Psoas muscle (tissue), 8 donors: ENCODE measurements around the gene CPTP. TPM values are rescaled to one million over a fixed set of nuclear protein-coding genes. Genes with fewer than 3 reads are reported as not detected.
A peak's percentile ranks its signal among the peaks of the same experiment; 100 is the strongest.

ENCODE experiments used
- ATAC-seq, 4 donors: fragments of 200-7000 bp; cut with Tn5 transposase; one replicate each; pipeline ENCODE4 v1.9.1; 2020; ENCODE audit warnings: moderate library complexity in 3 of 4, mild to moderate bottlenecking in 2 of 4
- DNase-seq, 2 donors: peaks; one replicate each; pipeline ENCODE4 v3.0.0-alpha.2; 2020
- H3K27ac ChIP-seq: fragments of 200-600 bp; one replicate; pipeline ENCODE4 v1.8.0; 2022
- H3K27me3 ChIP-seq, 3 donors: fragments of 200-600 bp in 1 of 3; one replicate each; pipeline versions ENCODE4 v1.6.1 to v1.8.0; 2013 to 2022; ENCODE audit warnings: low read length in 2 of 3, mild to moderate bottlenecking in 2 of 3, moderate library complexity in 1 of 3; ENCODE audit not compliant: insufficient read depth in 3 of 3
- H3K36me3 ChIP-seq, 2 donors: fragments of 200-600 bp in 1 of 2; one replicate each; pipeline versions ENCODE4 v1.6.1 to v1.8.0; 2013 to 2022; ENCODE audit warnings: low read depth in 1 of 2, mild to moderate bottlenecking in 1 of 2, moderate library complexity in 1 of 2; ENCODE audit not compliant: insufficient read depth in 1 of 2
- H3K4me1 ChIP-seq: fragments of 200-600 bp; one replicate; pipeline ENCODE4 v1.8.0; 2022
- H3K4me3 ChIP-seq: fragments of 200-600 bp; one replicate; pipeline ENCODE4 v1.8.0; 2022; ENCODE audit warnings: mild to moderate bottlenecking
- H3K9me3 ChIP-seq: fragments of 200-600 bp; one replicate; pipeline ENCODE4 v1.8.0; 2022
- CTCF ChIP-seq: fragments of 200-600 bp; IDR thresholded peaks from one replicate; pipeline ENCODE4 v1.8.0; 2022; ENCODE audit warnings: antibody characterized with exemption
- WGBS, 3 donors: extraction: QIAGEN DNeasy Blood & Tissue Kit; methylation state at CpG; one replicate each; pipeline versions ENCODE4 v1.1.6 to v1.1.7; 2013; 5-methylcytosine and 5-hydroxymethylcytosine counted together
- intact Hi-C, 2 donors: fragments of 100-400 bp; cut with DNase I; formaldehyde crosslinking; loops; one replicate each; pipeline versions ENCODE4 v1.11.0 to v1.14.2; 2022
- polyA plus RNA-seq, 3 donors: library from polyadenylated mRNA; stranded (reverse); fragments of 200-250 nt; gene quantifications; one replicate each; pipeline ENCODE4 v1.2.3, GENCODE V29; 2013
- total RNA-seq, 4 donors: library from RNA; stranded (reverse); fragmentation: NEBNext Ultra II Directional in 2 of 4; extraction: Animal tissue kit (Norgen Biotek cat#: 25700) in 2 of 4; gene quantifications; one replicate each; pipeline versions ENCODE4 v1.2.1 to v1.2.4, GENCODE V29; 2021 to 2023
- donor health status: healthy with polysubstance abuse.
- donor health status: DM: no; HTN: no; CAD: no; lungs with moderate emphysema.
- donor health status: Bipolar disorder and iron deficiency.
- donor health status: healthy.
- donor health status: DM: yes; HTN: yes; CAD: no.
- donor health status: DM: no; HTN: no; CAD: no.
- donor health status: DM: no; HTN: no; CAD: no.
- donor health status: DM: yes; HTN: yes; CAD: no.

The CPTP gene
- total and polyA plus RNA-seq, 7 donors = 18.2 to 39.5 (median 31.3) TPM

GRCh38 chr1:1319646-1319941 is 5.0 kb upstream of the CPTP start:
- TF ChIP-seq CTCF = no peak
- no peaks in the 10 kb centered on the region for H3K27me3 ChIP-seq
- no peak overlapping the region for H3K4me3 ChIP-seq
- H3K9me3 ChIP-seq = no peaks in the 10 kb centered on the region
- DNase-seq = no peak
- peaks cover under 1 to 51% of the 10 kb centered on the region in 2 donors for H3K36me3 ChIP-seq
- no peak for ATAC-seq
- 87 to 91% (median 91%) methylated on average over 13 of the region's 13 CpGs for WGBS, 3 donors
- H3K27ac ChIP-seq = no peak overlapping the region
- intact Hi-C loops = no loop called here
- peaks cover 50% of the 10 kb centered on the region for H3K4me1 ChIP-seq

- Histone ChIP-seq H3K4me1 (peaks cover 56% of the 10 kb centered on the region), H3K36me3 (peaks cover 0 to 42% of the 10 kb centered on the region in 2 donors), H3K27me3 (no peaks in the 10 kb centered on the region), H3K9me3 (no peaks in the 10 kb centered on the region), H3K27ac (peak overlapping the region; percentile 30), H3K4me3 (no peak overlapping the region)
- no peak for DNase-seq
- WGBS, 3 donors = 61 to 64% (median 61%) methylated on average over 23 of the region's 23 CpGs
- no peak for ATAC-seq
- intact Hi-C loops = no loop called here
- no peak for TF ChIP-seq CTCF
Observed at GRCh38 chr1:1320666-1321448, 3.7 kb upstream of the CPTP start.

- no peaks in the 10 kb centered on the region for H3K27me3 ChIP-seq
- H3K36me3 ChIP-seq = peaks cover 0 to 37% of the 10 kb centered on the region in 2 donors
- WGBS, 3 donors = 64 to 87% (median 72%) methylated on average over 7 to 8 of the region's 8 CpGs
- ATAC-seq (no peak), DNase-seq (no peak)
- intact Hi-C loops = no loop called here
- no peaks in the 10 kb centered on the region for H3K9me3 ChIP-seq
- H3K4me1 ChIP-seq = peaks cover 62% of the 10 kb centered on the region
- H3K4me3 ChIP-seq = no peak overlapping the region
- no peak for TF ChIP-seq CTCF
- H3K27ac ChIP-seq = peak overlapping the region; percentile 30
Observed at GRCh38 chr1:1321477-1321876, 3.1 kb upstream of the CPTP start.

- DNase-seq (no peak), ATAC-seq (no peak)
- Histone ChIP-seq H3K36me3 (peaks cover 0 to 37% of the 10 kb centered on the region in 2 donors), H3K27me3 (no peaks in the 10 kb centered on the region), H3K4me1 (peaks cover 66% of the 10 kb centered on the region), H3K9me3 (no peaks in the 10 kb centered on the region), H3K4me3 (peak overlapping the region; percentile 28), H3K27ac (no peak overlapping the region)
- WGBS, 3 donors = 85 to 95% (median 88%) methylated on average over 6 to 10 of the region's 14 CpGs
- intact Hi-C loops = no loop called here
- TF ChIP-seq CTCF = no peak
Observed at GRCh38 chr1:1322418-1322817, 2.2 kb upstream of the CPTP start.

GRCh38 chr1:1322952-1323351 is 1.6 kb upstream of the CPTP start:
- intact Hi-C loops = no loop called here
- TF ChIP-seq CTCF = no peak
- Histone ChIP-seq H3K4me3 (peak overlapping the region; percentile 22), H3K36me3 (peaks cover 0 to 41% of the 10 kb centered on the region in 2 donors), H3K27ac (no peak overlapping the region), H3K9me3 (no peaks in the 10 kb centered on the region), H3K27me3 (no peaks in the 10 kb centered on the region), H3K4me1 (peaks cover 61% of the 10 kb centered on the region)
- ATAC-seq (no peak), DNase-seq (no peak)
- WGBS, 3 donors = 73 to 83% (median 78%) methylated on average over 10 of the region's 10 CpGs
